Vagina (tissue), 2 donors: ENCODE results near the gene H19.

ENCODE experiments used
- CTCF ChIP-seq, 3 experiments: fragments of 450-650 bp in 2 of 3; fragments of 200-600 bp in 1 of 3; sonication (generic) in 1 of 3; IDR thresholded peaks; one replicate each; pipeline ENCODE4 v1.5.1; 2017 to 2019; ENCODE audit warnings: antibody characterized with exemption in 3 of 3, mild to moderate bottlenecking in 2 of 3, moderate library complexity in 2 of 3
- POLR2A ChIP-seq, 2 donors: fragments of 450-650 bp; IDR thresholded peaks; one replicate each; pipeline ENCODE4 v1.6.1; 2017; ENCODE audit warnings: antibody characterized with exemption in 2 of 2, mild to moderate bottlenecking in 2 of 2, moderate library complexity in 2 of 2
- POLR2AphosphoS5 ChIP-seq, 2 donors: sonication (generic); formaldehyde crosslinking; IDR thresholded peaks; one replicate each; pipeline ENCODE4 v1.9.0; 2017; ENCODE audit warnings: antibody characterized with exemption in 2 of 2, mild to moderate bottlenecking in 2 of 2, low read depth in 1 of 2; ENCODE audit not compliant: insufficient read depth in 1 of 2

DNA sequence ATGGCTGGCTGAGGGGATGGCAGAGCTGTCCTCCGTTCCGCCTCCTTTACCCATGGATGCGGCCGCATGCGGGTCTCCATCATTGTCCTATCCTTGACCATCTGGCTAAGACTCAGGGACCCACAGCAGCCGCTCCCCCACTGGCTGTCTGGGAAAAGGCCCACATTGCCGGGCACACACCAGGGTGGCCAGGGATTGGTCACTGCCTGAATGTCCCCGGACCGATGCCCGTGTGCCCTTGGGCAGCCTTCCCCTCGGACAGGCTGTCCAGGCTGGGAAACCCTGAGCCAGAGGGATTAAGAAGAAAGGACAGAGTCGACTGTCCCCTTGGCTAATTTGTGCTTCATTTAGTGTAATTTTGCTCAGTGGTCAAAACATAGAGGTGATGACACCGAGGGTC lies 22.5 kb downstream of the H19 start:
- no peak for TF ChIP-seq POLR2A (IDR thresholded peaks at IDR 0.05)
- no peak for TF ChIP-seq CTCF (IDR thresholded peaks at IDR 0.05)
- TF ChIP-seq POLR2AphosphoS5 (IDR thresholded peaks at IDR 0.05; ENCODE audit: insufficient read depth in 1 of 2, low read depth in 1 of 2) = no peak
